ENCODE measurements around the gene KIF14. TPM values are rescaled to one million over a fixed set of nuclear protein-coding genes. Genes with fewer than 3 reads are reported as not detected.
A peak's percentile ranks its signal among the peaks of the same experiment; 100 is the strongest.

Gene KIF14
- total and polyA plus RNA-seq, 8 donors = 0.04 to 0.22 (median 0.12) TPM; not detected in 2

DNA sequence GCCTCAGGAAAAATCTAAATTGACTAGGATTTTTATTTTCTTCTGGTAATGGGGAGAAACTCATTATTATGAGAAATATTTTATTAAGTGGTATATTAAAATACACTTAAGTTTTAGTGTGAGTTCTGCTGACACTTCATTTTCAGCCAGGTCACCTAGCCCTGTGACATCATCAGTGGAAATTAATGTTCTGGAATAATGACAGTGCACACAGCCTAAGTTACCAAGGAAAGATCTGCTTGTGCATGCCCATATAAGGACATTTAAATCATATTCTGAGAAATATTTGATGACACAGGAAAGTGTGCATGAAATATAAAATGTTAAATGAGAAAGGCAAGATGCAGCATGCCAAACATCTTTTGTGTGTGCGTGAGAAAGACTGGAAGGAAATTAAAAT lies 102.0 kb downstream of the KIF14 start:
- H3K36me3 ChIP-seq = no peaks in the 10 kb centered on the region
- no peak overlapping the region for H3K4me3 ChIP-seq
- no peak for DNase-seq
- H3K9me3 ChIP-seq = no peaks in the 10 kb centered on the region
- intact Hi-C loops (cut with DNase I) = no loop called here
- FAIRE-seq = no peak
- no peaks in the 10 kb centered on the region for H3K4me1 ChIP-seq
- H3K27ac ChIP-seq = no peak overlapping the region
- ATAC-seq = peak in 2 of 4 donors; percentile 65 to 84
- TF ChIP-seq, protein P1, sequence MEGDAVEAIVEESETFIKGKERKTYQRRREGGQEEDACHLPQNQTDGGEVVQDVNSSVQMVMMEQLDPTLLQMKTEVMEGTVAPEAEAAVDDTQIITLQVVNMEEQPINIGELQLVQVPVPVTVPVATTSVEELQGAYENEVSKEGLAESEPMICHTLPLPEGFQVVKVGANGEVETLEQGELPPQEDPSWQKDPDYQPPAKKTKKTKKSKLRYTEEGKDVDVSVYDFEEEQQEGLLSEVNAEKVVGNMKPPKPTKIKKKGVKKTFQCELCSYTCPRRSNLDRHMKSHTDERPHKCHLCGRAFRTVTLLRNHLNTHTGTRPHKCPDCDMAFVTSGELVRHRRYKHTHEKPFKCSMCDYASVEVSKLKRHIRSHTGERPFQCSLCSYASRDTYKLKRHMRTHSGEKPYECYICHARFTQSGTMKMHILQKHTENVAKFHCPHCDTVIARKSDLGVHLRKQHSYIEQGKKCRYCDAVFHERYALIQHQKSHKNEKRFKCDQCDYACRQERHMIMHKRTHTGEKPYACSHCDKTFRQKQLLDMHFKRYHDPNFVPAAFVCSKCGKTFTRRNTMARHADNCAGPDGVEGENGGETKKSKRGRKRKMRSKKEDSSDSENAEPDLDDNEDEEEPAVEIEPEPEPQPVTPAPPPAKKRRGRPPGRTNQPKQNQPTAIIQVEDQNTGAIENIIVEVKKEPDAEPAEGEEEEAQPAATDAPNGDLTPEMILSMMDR (IDR thresholded peaks at IDR 0.05) = no peak
- WGBS, 2 donors = 84 to 87% methylated on average over 1 of the region's 1 CpG
- no peaks in the 10 kb centered on the region for H3K27me3 ChIP-seq

DNA sequence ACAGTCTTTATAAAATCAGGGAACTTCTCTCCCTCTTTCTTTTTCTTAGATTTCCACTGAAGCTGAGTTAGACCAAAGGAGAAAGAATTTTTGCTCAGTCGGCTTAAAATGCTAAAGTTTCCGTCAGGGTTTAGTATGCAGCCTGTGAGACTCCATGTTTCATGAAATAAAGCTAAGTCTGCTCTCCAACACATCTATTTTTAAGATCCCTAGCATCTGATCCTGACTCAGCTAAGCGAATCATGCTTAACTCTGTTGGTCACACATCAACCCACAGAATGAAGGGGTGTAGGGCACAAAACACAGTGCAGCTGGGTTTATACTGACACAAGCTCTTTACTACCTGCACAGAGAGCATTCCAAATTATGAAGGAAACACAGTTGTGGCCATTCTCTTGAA lies 108.4 kb downstream of the KIF14 start:
- intact Hi-C loops (cut with DNase I) = no loop called here
- TF ChIP-seq, protein P1 (IDR thresholded peaks at IDR 0.05) = no peak
- no peak overlapping the region for H3K27ac ChIP-seq
- no peaks in the 10 kb centered on the region for H3K4me1 ChIP-seq
- FAIRE-seq = no peak
- H3K4me3 ChIP-seq = no peak overlapping the region
- no peaks in the 10 kb centered on the region for H3K36me3 ChIP-seq
- 74 to 79% methylated on average over 3 of the region's 3 CpGs for WGBS, 2 donors
- H3K27me3 ChIP-seq = no peaks in the 10 kb centered on the region
- ATAC-seq = no peak
- no peak for DNase-seq
- no peaks in the 10 kb centered on the region for H3K9me3 ChIP-seq

DNA sequence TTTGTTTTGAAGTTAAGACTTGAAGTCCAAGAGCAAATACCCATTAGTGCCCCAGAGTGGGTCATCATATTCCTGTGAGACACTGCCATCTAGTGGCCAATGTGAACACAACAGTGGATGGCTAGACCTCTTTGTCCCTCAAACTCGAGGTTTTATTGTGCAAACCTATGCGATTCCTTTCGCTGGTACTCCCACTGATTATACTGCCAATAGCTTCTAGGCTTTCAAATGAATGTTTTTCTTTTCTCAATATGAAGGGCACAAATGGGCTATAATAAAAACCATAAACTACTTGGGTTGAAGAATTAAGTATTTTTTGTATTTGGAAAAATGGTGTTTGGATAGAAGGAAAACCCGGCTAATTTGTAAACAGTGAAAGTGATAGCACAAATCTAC lies 110.3 kb downstream of the KIF14 start:
- intact Hi-C loops (cut with DNase I) = no loop called here

DNA sequence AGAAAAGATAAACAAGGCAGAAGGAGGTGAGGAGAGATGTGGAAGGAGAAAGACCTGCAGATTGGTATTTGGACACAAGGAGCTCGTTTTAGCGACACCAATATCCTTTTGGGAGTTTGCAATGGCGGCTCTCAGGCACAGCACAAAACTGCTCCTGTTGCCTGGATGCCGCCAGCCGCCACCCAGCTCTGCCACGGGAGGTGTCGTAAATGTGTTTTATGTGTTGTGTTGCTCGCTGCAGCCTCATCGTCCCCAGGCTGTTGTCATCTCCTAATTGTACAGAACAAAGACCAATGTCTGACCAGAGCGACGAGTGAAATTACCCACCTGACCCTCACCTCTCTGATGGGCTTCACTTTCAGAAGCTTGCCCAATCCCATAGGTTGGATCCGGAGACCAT lies 114.1 kb downstream of the KIF14 start:
- Histone ChIP-seq H3K4me3 (no peak overlapping the region), H3K27me3 (no peaks in the 10 kb centered on the region), H3K4me1 (no peaks in the 10 kb centered on the region), H3K27ac (no peak overlapping the region), H3K9me3 (no peaks in the 10 kb centered on the region), H3K36me3 (no peaks in the 10 kb centered on the region)
- WGBS, 2 donors = 86 to 88% methylated on average over 12 of the region's 12 CpGs
- intact Hi-C loops (cut with DNase I) = loop anchor here in 1 of 3 donors (10.0 kb wide), 1 partner anchor 822 kb away; no protein-coding TSS in a partner anchor
- FAIRE-seq (no peak), DNase-seq (no peak), ATAC-seq (no peak)
- TF ChIP-seq, protein P1 (IDR thresholded peaks at IDR 0.05) = no peak

More for the DNA sequence above, 110.3 kb downstream of the KIF14 start:
- FAIRE-seq (peak; percentile 90), DNase-seq (peak in 5 of 6 donors; percentile 50 to 81 (median 63)), ATAC-seq (peak; percentile 93 to 100 (median 98))
- 6 to 8% methylated on average over 4 of the region's 4 CpGs for WGBS, 2 donors
- H3K4me1 ChIP-seq = no peaks in the 10 kb centered on the region
- no peaks in the 10 kb centered on the region for H3K9me3 ChIP-seq
- H3K4me3 ChIP-seq = no peak overlapping the region
- H3K27ac ChIP-seq = no peak overlapping the region
- TF ChIP-seq, protein P1 (IDR thresholded peaks at IDR 0.05) = peak; percentile 86 to 98 (median 94)
- no peaks in the 10 kb centered on the region for H3K27me3 ChIP-seq
- no peaks in the 10 kb centered on the region for H3K36me3 ChIP-seq

DNA sequence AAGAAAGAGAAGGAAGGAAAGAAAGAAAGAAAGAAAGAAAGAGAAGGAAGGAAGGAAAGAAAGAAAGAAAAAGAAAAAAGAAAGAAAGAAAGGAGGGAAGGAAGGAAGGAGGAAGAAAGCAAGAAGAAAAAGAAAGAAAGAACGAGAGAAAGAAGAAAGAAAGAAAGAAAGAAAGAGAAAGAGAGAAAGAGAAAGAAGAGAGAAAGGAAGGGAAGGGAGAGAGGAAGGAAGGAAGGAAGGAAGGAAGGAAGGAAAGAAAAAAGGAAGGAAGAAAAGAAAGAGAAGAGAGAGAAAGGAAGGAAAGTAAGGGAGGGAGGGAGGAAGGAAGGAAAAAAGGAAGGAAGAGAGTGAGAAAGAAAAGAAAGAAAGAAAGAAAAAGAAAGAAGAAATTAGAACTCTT lies 115.3 kb downstream of the KIF14 start:
- no peak overlapping the region for H3K27ac ChIP-seq
- H3K27me3 ChIP-seq = no peaks in the 10 kb centered on the region
- H3K9me3 ChIP-seq = no peaks in the 10 kb centered on the region
- H3K4me3 ChIP-seq = no peak overlapping the region
- H3K36me3 ChIP-seq = no peaks in the 10 kb centered on the region
- TF ChIP-seq, protein P1 (IDR thresholded peaks at IDR 0.05) = no peak
- FAIRE-seq = no peak
- H3K4me1 ChIP-seq = no peaks in the 10 kb centered on the region
- no peak for DNase-seq
- intact Hi-C loops (cut with DNase I) = loop anchor here in 1 of 3 donors (10.0 kb wide), 1 partner anchor 820 kb away; no protein-coding TSS in a partner anchor
- WGBS, 2 donors = 63 to 74% methylated on average over 1 of the region's 1 CpG
- ATAC-seq = no peak

Other genes starting within 250 kb of the KIF14 start
- gene ZNF281, start 210.7 kb downstream of the KIF14 start, total RNA-seq = 1 to 10 TPM; 3.5 to 10.0 (median 4.3) TPM
- 1 to 10 TPM; 2.2 to 3.2 TPM for gene ZNF281, start 210.7 kb downstream of the KIF14 start, polyA plus RNA-seq
- gene DDX59, start 49.2 kb upstream of the KIF14 start, total RNA-seq = 10 to 100 TPM in 4 of 6 donors, 1 to 10 TPM in 2; 9.0 to 12.8 (median 10.2) TPM
- 10 to 100 TPM; 19.9 to 24.6 TPM for gene DDX59, start 49.2 kb upstream of the KIF14 start, polyA plus RNA-seq
- gene CAMSAP2, start 118.1 kb upstream of the KIF14 start, total RNA-seq = 10 to 100 TPM in 1 of 6 donors, 1 to 10 TPM in 5; 3.5 to 10.3 (median 5.0) TPM
- gene CAMSAP2, start 118.1 kb upstream of the KIF14 start, polyA plus RNA-seq = 1 to 10 TPM; 2.7 to 4.7 TPM